Astrocyte (in vitro differentiated cells and primary cell): ENCODE measurements around the gene NRAP.

Experiments used
- EZH2 ChIP-seq: IDR thresholded peaks from 2 replicates; pipeline ENCODE4 v1.6.1; 2012; ENCODE audit warnings: mild to moderate bottlenecking, low read length, inconsistent platforms; ENCODE audit not compliant: insufficient read depth
- TF ChIP-seq, protein P1 (sequence below): IDR thresholded peaks from 2 replicates; pipeline ENCODE4 v1.5.1; 2011; ENCODE audit warnings: low read depth, mild to moderate bottlenecking, inconsistent platforms, low read length, moderate library complexity; ENCODE audit not compliant: insufficient read depth

DNA sequence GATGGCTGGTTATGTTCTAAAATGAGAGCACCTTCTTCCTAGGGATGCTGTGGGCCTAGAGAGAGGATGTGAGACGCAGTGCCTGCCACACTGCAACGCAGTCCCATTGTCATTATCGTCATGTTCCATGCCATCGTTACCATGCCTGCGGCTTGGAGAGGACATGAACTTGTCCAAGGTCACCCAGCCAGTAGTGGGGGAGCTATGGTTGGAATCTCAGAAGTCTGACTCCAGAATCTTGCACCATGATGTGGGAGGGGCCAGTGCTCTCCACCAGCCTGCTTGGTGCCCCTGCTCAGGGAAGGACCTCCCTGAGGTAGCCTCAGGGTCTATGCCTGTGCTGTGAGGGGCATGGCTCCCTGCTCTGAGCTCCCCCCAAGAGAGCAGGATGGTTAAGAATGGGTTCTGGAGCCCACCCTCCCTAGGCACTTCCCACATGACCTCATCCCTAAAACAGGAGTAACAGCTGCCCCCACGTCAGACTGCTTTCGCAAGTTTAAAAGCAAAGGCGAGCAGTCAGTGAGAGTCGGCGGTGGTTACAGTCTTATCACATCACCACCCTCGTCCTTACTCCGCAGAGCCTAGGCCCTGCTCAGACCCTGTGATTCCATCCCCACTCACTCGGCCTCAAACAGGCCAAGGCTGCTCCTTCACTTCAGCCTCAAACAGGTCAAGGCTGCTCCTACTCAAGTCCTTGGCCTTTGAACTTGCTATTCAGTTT, 60.6 kb downstream of the NRAP start:
- TF ChIP-seq, protein P1, sequence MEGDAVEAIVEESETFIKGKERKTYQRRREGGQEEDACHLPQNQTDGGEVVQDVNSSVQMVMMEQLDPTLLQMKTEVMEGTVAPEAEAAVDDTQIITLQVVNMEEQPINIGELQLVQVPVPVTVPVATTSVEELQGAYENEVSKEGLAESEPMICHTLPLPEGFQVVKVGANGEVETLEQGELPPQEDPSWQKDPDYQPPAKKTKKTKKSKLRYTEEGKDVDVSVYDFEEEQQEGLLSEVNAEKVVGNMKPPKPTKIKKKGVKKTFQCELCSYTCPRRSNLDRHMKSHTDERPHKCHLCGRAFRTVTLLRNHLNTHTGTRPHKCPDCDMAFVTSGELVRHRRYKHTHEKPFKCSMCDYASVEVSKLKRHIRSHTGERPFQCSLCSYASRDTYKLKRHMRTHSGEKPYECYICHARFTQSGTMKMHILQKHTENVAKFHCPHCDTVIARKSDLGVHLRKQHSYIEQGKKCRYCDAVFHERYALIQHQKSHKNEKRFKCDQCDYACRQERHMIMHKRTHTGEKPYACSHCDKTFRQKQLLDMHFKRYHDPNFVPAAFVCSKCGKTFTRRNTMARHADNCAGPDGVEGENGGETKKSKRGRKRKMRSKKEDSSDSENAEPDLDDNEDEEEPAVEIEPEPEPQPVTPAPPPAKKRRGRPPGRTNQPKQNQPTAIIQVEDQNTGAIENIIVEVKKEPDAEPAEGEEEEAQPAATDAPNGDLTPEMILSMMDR: no peak
- no peak for TF ChIP-seq EZH2
